Pulmonary artery endothelial cell (primary cell): ENCODE data around the gene FAM107B. TPM values are rescaled to one million over a fixed set of nuclear protein-coding genes. Genes with fewer than 3 reads are reported as not detected.
"Not testable (repeated sequence)": the region's sequence is repeated elsewhere in the genome, so short reads cannot be mapped to it uniquely, and the experiment has no call there.

Experiments
- DNase-seq: peaks from one replicate; pipeline ENCODE4 v3.0.0-alpha.2; 2011; ENCODE audit warnings: low read depth, low spot score
- total RNA-seq: library from RNA; depleted of rRNA; stranded (reverse); fragments of >200 nt; gene quantifications from 2 replicates; pipeline ENCODE4 v1.2.3, GENCODE V29; 2014

The FAM107B gene
- total RNA-seq, 1 donor from 2014 or later, result 174 TPM

- DNase-seq, result no peak
Measured at GRCh38 chr10:14695847-14696480, 78.7 kb downstream of the FAM107B start.

- no peak for DNase-seq
Measured at GRCh38 chr10:14693891-14694290, 80.8 kb downstream of the FAM107B start.

GRCh38 chr10:14692344-14693076 lies 82.2 kb downstream of the FAM107B start:
- no peak for DNase-seq

- DNase-seq, result no peak
Measured at GRCh38 chr10:14691359-14691758, 83.3 kb downstream of the FAM107B start.

DNA sequence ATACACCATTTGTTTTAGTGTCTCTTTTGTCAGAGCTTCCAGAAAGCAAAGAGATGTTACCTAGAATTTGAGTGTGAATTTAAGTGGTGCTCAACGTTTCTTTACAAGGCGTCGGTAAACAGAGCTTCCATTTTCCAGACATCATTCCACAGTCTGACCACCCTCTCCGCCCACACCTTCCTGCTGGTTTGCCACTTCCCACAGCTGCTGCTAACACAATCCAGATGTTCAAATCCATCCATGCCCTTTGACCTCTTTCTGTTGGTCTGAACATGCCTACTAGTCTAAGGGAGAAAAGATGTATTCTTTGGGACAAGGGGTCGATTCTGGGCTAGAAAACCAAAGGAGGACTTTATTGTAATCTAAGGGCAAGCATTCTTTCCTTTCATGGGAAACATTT lies 86.1 kb downstream of the FAM107B start:
- DNase-seq, result no peak

GRCh38 chr10:14688189-14688588 lies 86.5 kb downstream of the FAM107B start:
- DNase-seq, result not testable (repeated sequence)

DNA sequence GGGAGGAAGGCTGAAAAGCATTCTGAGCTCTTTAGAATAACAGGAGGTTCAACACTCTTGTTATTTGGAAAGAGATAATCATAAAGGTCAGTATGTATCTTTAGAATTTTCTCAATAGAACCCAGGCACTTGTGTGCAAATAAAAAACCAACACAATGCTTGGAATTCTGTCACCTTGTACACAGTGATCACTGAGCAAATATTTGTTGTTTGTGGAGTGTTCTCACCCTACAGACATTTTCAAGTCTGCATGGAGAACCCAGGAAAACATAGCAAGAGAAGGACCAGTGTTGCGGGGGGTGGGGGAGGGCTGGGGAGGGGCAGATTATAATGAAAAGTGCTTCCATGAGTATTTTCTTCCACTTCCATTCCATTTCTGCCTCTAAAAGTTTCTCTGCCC lies 87.4 kb downstream of the FAM107B start:
- DNase-seq, result no peak

- DNase-seq, result no peak
Measured at GRCh38 chr10:14686356-14686755, 88.3 kb downstream of the FAM107B start.

DNA sequence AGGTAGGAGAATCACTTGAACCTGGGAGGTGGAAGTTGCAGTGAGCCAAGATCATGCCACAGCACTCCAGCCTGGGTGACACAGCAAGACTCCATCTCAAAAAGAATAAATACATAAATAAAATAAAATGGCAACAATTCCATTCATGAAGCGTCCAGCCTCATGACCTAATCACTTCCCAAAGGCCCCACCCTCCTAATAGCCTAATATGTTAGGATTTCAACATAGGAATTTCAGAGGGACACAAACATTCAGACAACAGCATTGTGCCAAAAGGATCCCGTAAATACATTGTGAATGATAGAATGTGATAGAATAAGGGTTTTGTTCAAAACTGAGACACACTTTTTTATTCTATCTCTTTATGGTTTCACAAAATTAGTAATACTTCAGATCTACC lies 90.3 kb downstream of the FAM107B start:
- DNase-seq, result no peak

DNA sequence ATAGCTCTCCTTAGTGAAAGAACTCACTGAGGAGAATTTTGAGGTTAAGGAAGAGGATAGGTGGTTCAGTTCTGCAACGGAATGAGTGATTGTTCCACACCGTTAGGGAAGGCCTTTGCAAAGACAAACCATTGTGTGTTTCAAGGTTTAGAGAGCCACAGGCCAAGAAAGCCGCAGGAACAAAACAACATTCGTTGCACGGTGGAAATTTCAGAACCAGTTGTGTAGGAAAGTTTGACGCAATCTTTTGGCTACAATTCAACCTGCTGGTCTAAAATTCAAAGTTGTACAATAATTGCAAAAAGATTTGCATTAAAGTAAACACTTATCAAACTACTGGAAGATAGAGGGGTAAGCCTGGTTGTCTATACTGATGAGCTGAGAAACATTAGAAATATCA lies 91.4 kb downstream of the FAM107B start:
- DNase-seq, result no peak

- no peak for DNase-seq
Measured at GRCh38 chr10:14681802-14682201, 92.9 kb downstream of the FAM107B start.

- no peak for DNase-seq
Measured at GRCh38 chr10:14681305-14681704, 93.4 kb downstream of the FAM107B start.

- DNase-seq, result no peak
Measured at GRCh38 chr10:14678637-14679036, 96.1 kb downstream of the FAM107B start.

DNA sequence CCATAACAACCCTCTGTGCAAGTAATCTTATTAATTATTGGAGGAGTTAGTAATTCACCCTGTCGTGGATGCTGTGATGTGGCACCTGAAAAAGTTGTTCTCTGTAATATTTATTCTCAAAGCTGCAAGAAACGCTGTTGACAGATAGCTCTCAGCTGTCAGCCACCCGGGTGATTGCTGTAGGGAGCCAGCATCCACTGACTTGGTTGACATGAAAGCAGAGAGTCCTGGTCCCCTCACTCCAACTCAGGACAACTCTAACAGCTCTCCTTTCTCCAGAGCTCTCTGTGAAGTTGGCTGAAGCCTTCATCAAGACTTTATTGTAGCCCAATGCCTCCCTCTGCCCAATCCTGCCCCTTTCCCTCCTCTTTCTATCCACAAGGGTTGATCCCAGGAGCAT lies 98.0 kb downstream of the FAM107B start:
- DNase-seq, result no peak

DNA sequence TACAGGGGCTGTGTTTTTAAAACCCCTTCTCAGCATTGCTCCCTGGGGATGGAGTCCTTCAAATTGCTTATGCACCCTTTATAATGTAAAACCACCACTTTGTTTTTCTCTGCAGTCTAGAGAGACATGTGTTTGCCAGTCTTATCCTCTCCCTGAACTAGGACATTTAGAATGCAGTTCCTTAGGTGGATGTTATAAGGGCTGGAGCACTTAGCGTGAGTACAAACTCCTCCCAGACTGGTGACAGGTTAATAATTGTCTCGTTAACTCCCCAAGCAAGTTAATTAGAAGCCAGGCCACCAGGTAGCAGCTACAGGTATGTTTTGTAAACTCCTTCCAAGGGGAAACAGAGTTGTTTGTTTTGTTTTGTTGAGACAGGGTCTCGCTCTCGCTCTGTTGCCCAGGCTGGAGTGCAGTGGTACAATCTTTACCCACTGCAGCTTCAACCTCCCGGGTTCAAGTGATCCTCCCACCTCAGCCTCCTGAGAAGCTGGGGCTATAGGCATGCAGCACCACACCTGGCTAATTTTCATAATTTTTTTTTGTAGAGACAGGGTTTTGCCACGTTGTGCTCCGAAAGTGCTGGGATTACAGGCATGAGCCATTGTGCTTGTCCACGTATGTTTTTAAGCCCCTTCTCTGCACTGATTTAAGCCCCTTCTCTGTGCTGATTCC lies 100.2 kb downstream of the FAM107B start:
- no peak for DNase-seq

DNA sequence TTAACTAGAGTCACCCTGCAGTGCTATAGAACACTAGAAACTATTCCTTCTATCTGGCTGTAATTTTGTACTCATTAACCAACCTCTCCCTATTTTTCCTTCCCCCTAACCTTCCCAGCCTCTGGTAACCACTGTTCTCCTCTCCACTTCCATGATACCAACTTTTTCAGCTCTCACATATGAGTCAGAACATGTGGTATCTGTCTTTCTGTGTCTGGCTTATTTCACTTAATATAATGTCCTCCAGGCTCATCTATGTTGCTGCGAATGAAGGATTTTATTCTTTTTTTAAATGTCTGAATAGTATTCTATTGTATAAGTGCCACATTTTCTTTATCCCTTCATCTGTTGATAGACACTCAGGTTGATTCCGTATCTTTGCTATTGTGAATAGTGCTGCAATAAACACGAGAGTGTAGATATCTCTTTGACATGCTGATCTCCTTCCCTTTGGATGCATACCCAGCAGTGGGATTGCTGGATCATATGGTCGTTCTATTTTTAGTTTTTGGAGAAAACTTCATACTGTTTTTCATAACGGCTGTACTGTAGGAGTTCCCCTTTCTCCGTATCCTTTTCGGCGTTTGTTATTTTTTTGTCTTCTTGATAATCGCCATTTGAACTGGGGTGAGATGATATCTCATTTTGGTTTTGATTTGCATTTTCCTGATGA lies 101.4 kb downstream of the FAM107B start:
- no peak for DNase-seq

GRCh38 chr10:14671386-14671831 lies 103.3 kb downstream of the FAM107B start:
- no peak for DNase-seq

DNA sequence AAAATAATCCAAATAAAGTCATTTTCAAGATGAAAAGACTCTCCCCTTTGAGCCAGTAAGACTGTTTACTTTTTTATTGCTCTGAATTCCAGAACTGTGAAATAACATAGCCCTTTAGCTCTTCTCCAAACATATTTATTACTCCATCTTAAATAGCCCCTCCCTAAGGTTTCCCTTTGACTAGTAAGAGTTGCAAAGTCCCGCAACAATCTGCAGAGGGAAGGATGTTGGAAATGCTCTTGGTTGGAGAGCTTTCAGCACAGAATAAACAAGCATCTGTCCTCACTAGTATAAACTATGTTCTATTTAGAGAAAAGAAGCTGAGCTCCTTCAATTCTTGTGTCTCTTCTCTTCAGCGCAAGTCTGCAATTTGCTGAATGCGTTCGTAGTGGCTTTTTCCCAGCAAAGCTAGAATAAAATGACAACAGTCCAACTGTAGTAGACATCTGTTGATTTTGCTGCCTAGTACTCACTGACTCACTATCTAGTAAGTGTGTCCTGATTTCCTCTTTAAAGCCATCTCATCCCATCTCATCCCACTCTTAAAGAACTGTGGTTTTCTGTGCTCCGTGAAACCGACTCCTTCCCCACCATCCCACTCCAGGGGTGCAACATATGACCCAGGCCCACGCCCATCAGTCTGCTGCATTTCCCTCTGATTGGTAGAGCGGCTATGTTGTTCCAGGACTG lies 104.0 kb downstream of the FAM107B start:
- no peak for DNase-seq

- DNase-seq, result no peak
Measured at GRCh38 chr10:14669576-14669975, 105.1 kb downstream of the FAM107B start.

GRCh38 chr10:14667781-14668180 lies 106.9 kb downstream of the FAM107B start:
- DNase-seq, result no peak

GRCh38 chr10:14667280-14667679 lies 107.4 kb downstream of the FAM107B start:
- DNase-seq, result no peak
